H1 (cell line): ENCODE results near the gene RELT. TPM values are rescaled to one million over a fixed set of nuclear protein-coding genes. Genes with fewer than 3 reads are reported as not detected.

Experiments
- CTCF ChIA-PET: fragments of 300-600 bp; sonication (Branson Sonifier 250); formaldehyde crosslinking; loops from one replicate; lab custom pipeline; 2021; ENCODE audit not compliant: partially characterized antibody; lab: Charles Lee
- POLR2A ChIA-PET: fragments of 300-600 bp; sonication (Branson Sonifier 250); formaldehyde crosslinking; loops from one replicate; lab custom pipeline; 2021; ENCODE audit warnings: inconsistent platforms; ENCODE audit not compliant: partially characterized antibody; lab: Charles Lee
- DNase-seq, 2 experiments: peaks; one replicate each; pipeline versions ENCODE4 v3.0.0 to v3.0.0-alpha.2; 2010 to 2022; ENCODE audit warnings: low spot score in 2 of 2, low read depth in 1 of 2, mixed read lengths in 1 of 2
- FAIRE-seq: peaks from 2 replicates; lab custom pipeline; 2011; peaks lifted over from hg19 to GRCh38; lab: Jason Lieb, UNC
- H2AFZ ChIP-seq: 2 replicates; pipeline ENCODE4 v1.8.1; 2012; ENCODE audit warnings: low read length, inconsistent platforms
- H2AK5ac ChIP-seq: 2 replicates; pipeline ENCODE4 v1.6.1; 2013; ENCODE audit warnings: low read depth, low read length
- H2BK120ac ChIP-seq: replicated peaks from 2 replicates; pipeline ENCODE3; 2013; ENCODE audit warnings: low read depth, low read length, inconsistent platforms
- H2BK12ac ChIP-seq: 2 replicates; pipeline ENCODE4 v1.6.1; 2013; ENCODE audit warnings: low read depth, low read length
- H2BK15ac ChIP-seq: 2 replicates; pipeline ENCODE4 v1.6.1; 2013; ENCODE audit warnings: low read length
- H2BK20ac ChIP-seq: 2 replicates; pipeline ENCODE4 v1.6.1; 2013; ENCODE audit warnings: low read length
- H2BK5ac ChIP-seq: 2 replicates; pipeline ENCODE4 v1.6.1; 2013; ENCODE audit warnings: low read depth, low read length
- H3K14ac ChIP-seq: 2 replicates; pipeline ENCODE4 v1.6.1; 2013; ENCODE audit warnings: inconsistent platforms; ENCODE audit not compliant: insufficient read length
- H3K18ac ChIP-seq: 2 replicates; pipeline ENCODE4 v1.6.1; 2013; ENCODE audit warnings: low read length; ENCODE audit errors: extremely low read depth
- H3K23ac ChIP-seq: 2 replicates; pipeline ENCODE4 v1.6.1; 2013; ENCODE audit warnings: inconsistent platforms; ENCODE audit not compliant: insufficient read length
- H3K23me2 ChIP-seq: 2 replicates; pipeline ENCODE4 v1.6.1; 2013; ENCODE audit warnings: low read depth, low read length
- H3K27ac ChIP-seq: 2 replicates; pipeline ENCODE4 v1.6.1; 2011; ENCODE audit warnings: low read depth, low read length, inconsistent platforms
- H3K27me3 ChIP-seq, 4 experiments: replicated peaks in 1 of 4; 1 replicate in 1 of 4; 2 replicates in 3 of 4; pipeline versions ENCODE4 v1.6.1 to v1.8.1; 2011 to 2013; ENCODE audit warnings: low read length in 3 of 4, mild to moderate bottlenecking in 3 of 4, inconsistent platforms in 2 of 4, mixed read lengths in 2 of 4, moderate library complexity in 1 of 4; ENCODE audit not compliant: control insufficient read depth in 3 of 4, insufficient read depth in 3 of 4; ENCODE audit errors: extremely low read depth in 1 of 4
- H3K36me3 ChIP-seq, 4 experiments: 2 replicates each; pipeline versions ENCODE4 v1.6.1 to v1.8.1; 2011 to 2013; ENCODE audit warnings: mild to moderate bottlenecking in 4 of 4, low read length in 3 of 4, moderate library complexity in 2 of 4, control low read depth in 1 of 4, inconsistent platforms in 1 of 4; ENCODE audit not compliant: insufficient read depth in 4 of 4, control insufficient read depth in 2 of 4
- H3K4ac ChIP-seq: replicated peaks from 2 replicates; pipeline ENCODE3; 2013; ENCODE audit warnings: low read length, low read depth, mixed read lengths, inconsistent platforms; ENCODE audit not compliant: insufficient read length
- H3K4me1 ChIP-seq, 4 experiments: replicated peaks in 1 of 4; 1 replicate in 1 of 4; 2 replicates in 3 of 4; pipeline versions ENCODE4 v1.6.1 to v1.8.1; 2011 to 2013; ENCODE audit warnings: low read length in 3 of 4, inconsistent platforms in 2 of 4, mixed read lengths in 1 of 4; ENCODE audit not compliant: insufficient read depth in 4 of 4, control insufficient read depth in 3 of 4
- H3K4me2 ChIP-seq, 2 experiments: 2 replicates each; pipeline versions ENCODE4 v1.6.1 to v1.8.1; 2011 to 2013; ENCODE audit warnings: low read depth in 2 of 2, low read length in 2 of 2, control low read depth in 1 of 2, inconsistent platforms in 1 of 2, mild to moderate bottlenecking in 1 of 2; ENCODE audit not compliant: insufficient read depth in 1 of 2
- H3K4me3 ChIP-seq, 4 experiments: fragments of 200-600, 300-600 bp in 1 of 4; sonication (generic), shearing (Covaris generic), sonication (Bioruptor Twin) in 1 of 4; 2 replicates each; pipeline versions ENCODE4 v1.5.1 to v1.8.1; 2011 to 2016; ENCODE audit warnings: low read length in 4 of 4, low read depth in 3 of 4, control low read depth in 2 of 4, inconsistent platforms in 2 of 4, mild to moderate bottlenecking in 2 of 4, mixed read lengths in 1 of 4, moderate library complexity in 1 of 4; ENCODE audit not compliant: insufficient read depth in 2 of 4; ENCODE audit errors: extremely low read depth in 1 of 4
- H3K56ac ChIP-seq: replicated peaks from 2 replicates; pipeline ENCODE3; 2013; ENCODE audit warnings: low read depth, mild to moderate bottlenecking, mixed read lengths, low read length, inconsistent platforms; ENCODE audit not compliant: insufficient read length
- H3K79me1 ChIP-seq: 2 replicates; pipeline ENCODE4 v1.6.1; 2013; ENCODE audit warnings: low read depth, low read length, control low read depth
- H3K79me2 ChIP-seq, 2 experiments: 2 replicates each; pipeline versions ENCODE4 v1.6.1 to v1.8.1; 2012 to 2013; ENCODE audit warnings: low read length in 2 of 2, mild to moderate bottlenecking in 2 of 2, inconsistent platforms in 1 of 2; ENCODE audit not compliant: insufficient read depth in 2 of 2, control insufficient read depth in 1 of 2
- H3K9ac ChIP-seq, 4 experiments: replicated peaks in 1 of 4; 1 replicate in 1 of 4; 2 replicates in 3 of 4; pipeline versions ENCODE4 v1.6.1 to v1.8.1; 2011 to 2013; ENCODE audit warnings: low read depth in 3 of 4, low read length in 3 of 4, control low read depth in 2 of 4, mild to moderate bottlenecking in 2 of 4, moderate library complexity in 2 of 4, inconsistent platforms in 1 of 4; ENCODE audit errors: extremely low read depth in 1 of 4
- H3K9me3 ChIP-seq, 2 experiments: 2 replicates each; pipeline versions ENCODE4 v1.6.1 to v1.8.1; 2012 to 2013; ENCODE audit warnings: mild to moderate bottlenecking in 2 of 2, moderate library complexity in 2 of 2, control low read depth in 1 of 2, inconsistent platforms in 1 of 2, low read depth in 1 of 2, low read length in 1 of 2, mixed read lengths in 1 of 2; ENCODE audit not compliant: insufficient read depth in 2 of 2
- H4K20me1 ChIP-seq, 2 experiments: replicated peaks in 1 of 2; 2 replicates each; pipeline versions ENCODE3 to v1.8.1; 2011 to 2013; ENCODE audit warnings: inconsistent platforms in 2 of 2, low read length in 2 of 2, mild to moderate bottlenecking in 1 of 2; ENCODE audit not compliant: insufficient read depth in 2 of 2, control insufficient read depth in 1 of 2
- H4K5ac ChIP-seq: 2 replicates; pipeline ENCODE4 v1.6.1; 2013; ENCODE audit warnings: low read length, low read depth, mixed read lengths, inconsistent platforms; ENCODE audit not compliant: insufficient read length
- H4K8ac ChIP-seq: 2 replicates; pipeline ENCODE4 v1.8.0; 2013; ENCODE audit warnings: mild to moderate bottlenecking, moderate library complexity, low read length, inconsistent platforms; ENCODE audit not compliant: insufficient read depth; ENCODE audit errors: extremely low read depth
- H4K91ac ChIP-seq: replicated peaks from 2 replicates; pipeline ENCODE3; 2013; ENCODE audit warnings: low read length, mixed read lengths, inconsistent platforms; ENCODE audit not compliant: insufficient read length
- ASH2L ChIP-seq: fragments of 200-600, 300-600 bp; sonication (generic); IDR thresholded peaks from one replicate; pipeline ENCODE4 v1.7.1; 2017; ENCODE audit warnings: low read length
- EGR1 ChIP-seq: IDR thresholded peaks from 2 replicates; pipeline ENCODE4 v1.6.1; 2011; ENCODE audit warnings: low read depth, low read length, borderline replicate concordance
- GTF2F1 ChIP-seq: IDR thresholded peaks from 2 replicates; pipeline ENCODE4 v1.6.1; 2012; ENCODE audit warnings: low read depth, low read length, improper control_type of control experiment, borderline replicate concordance
- KDM1A ChIP-seq: fragments of 200-600, 300-600 bp; sonication (generic); IDR thresholded peaks from 2 replicates; pipeline ENCODE4 v1.7.1; 2016; ENCODE audit warnings: mild to moderate bottlenecking, low read length, borderline replicate concordance
- KDM4A ChIP-seq: IDR thresholded peaks from one replicate; pipeline ENCODE4 v1.7.1; 2012; ENCODE audit warnings: low read depth, mild to moderate bottlenecking, moderate library complexity, low read length, inconsistent platforms; ENCODE audit not compliant: severe bottlenecking
- SUZ12 ChIP-seq: fragments of 200-600 bp; sonication (generic); IDR thresholded peaks from 2 replicates; pipeline ENCODE4 v1.6.1; 2012; ENCODE audit warnings: mild to moderate bottlenecking, inconsistent platforms, low read length, moderate library complexity, mixed read lengths
- TAF7 ChIP-seq: optimal IDR thresholded peaks from 2 replicates; pipeline ENCODE3; 2011; ENCODE audit warnings: low read depth, mild to moderate bottlenecking, inconsistent platforms, low read length, moderate library complexity, borderline replicate concordance
- TCF12 ChIP-seq: IDR thresholded peaks from 2 replicates; pipeline ENCODE4 v1.6.1; 2011; ENCODE audit warnings: low read depth, mild to moderate bottlenecking, low read length
- YY1 ChIP-seq: IDR thresholded peaks from 2 replicates; pipeline ENCODE4 v1.6.1; 2011; ENCODE audit warnings: low read depth, mild to moderate bottlenecking, low read length
- WGBS, 2 experiments: shearing (Covaris generic) in 1 of 2; methylation state at CpG; one replicate each; pipeline versions ENCODE4 v1.1.6 to v1.1.7; 2013 to 2015; ENCODE audit warnings: low lambda C conversion rate in 2 of 2, mixed read lengths in 2 of 2, inconsistent platforms in 1 of 2, low coverage in 1 of 2, missing lambda C conversion rate in 1 of 2; ENCODE audit not compliant: insufficient replicate concordance in 2 of 2, insufficient coverage in 1 of 2, insufficient read length in 1 of 2; ENCODE audit errors: extremely low coverage in 1 of 2, missing lambda C conversion rate in 1 of 2; 5-methylcytosine and 5-hydroxymethylcytosine counted together
- polyA plus RNA-seq, 7 experiments: library from polyadenylated mRNA; depleted of rRNA in 3 of 7; stranded (reverse) in 5 of 7; unstranded in 2 of 7; fragments of >200 nt in 5 of 7; fragments of 200-250 nt in 2 of 7; gene quantifications; 1 replicate in 5 of 7; 2 replicates in 1 of 7; 4 replicates in 1 of 7; pipeline versions ENCODE4 v1.2.1 to v1.2.3, GENCODE V29; 2011 to 2013; ENCODE audit warnings: missing spikeins in 2 of 7, mixed read lengths in 2 of 7
- total RNA-seq: library from RNA; stranded (reverse); fragmentation: NEBNext Ultra II Directional; extraction: Animal tissue kit (Norgen Biotek cat#: 25700); gene quantifications from 2 replicates; pipeline ENCODE4 v1.2.1, GENCODE V29; 2021

RELT gene
- total and polyA plus RNA-seq, 2 of the 8 experiments (the other 6 are each of a cell fraction or from before 2014, with no cell fraction given) = 3.4 to 5.7 TPM

DNA sequence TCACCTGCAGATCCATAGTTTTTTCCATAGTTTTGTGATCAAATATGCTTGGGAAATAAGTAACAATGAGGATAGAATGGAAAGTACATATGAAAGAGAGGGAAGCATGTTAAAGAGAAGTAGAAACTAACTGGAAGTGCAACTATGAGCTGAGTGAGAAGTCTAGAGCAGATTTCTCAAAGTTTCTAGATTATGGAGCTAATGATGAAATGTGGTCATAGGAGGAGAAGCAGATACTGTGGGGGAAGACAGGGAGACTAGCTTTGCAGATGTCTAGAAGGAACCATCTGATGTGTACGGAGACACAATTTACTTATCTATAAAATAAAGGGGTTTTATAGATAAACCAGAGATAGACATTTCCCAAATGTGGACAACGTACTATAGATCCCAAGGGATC lies 37.1 kb downstream of the RELT start:
- DNase-seq = no peak
- no peak overlapping the region for H3K56ac ChIP-seq
- H2BK5ac ChIP-seq = no peak overlapping the region
- no peak overlapping the region for H3K18ac ChIP-seq
- H3K23me2 ChIP-seq = no peaks in the 10 kb centered on the region
- no peak overlapping the region for H4K91ac ChIP-seq
- H4K5ac ChIP-seq = no peak overlapping the region
- no peak overlapping the region for H3K27ac ChIP-seq
- H2AK5ac ChIP-seq = no peak overlapping the region
- H3K9me3 ChIP-seq = no peaks in the 10 kb centered on the region
- H3K9ac ChIP-seq = no peak overlapping the region
- H2BK120ac ChIP-seq = no peak overlapping the region
- ChIA-PET POLR2A (interaction anchor here (0.9 kb wide), 1 partner anchor 12 kb away, joined by 4 read pairs; no protein-coding TSS in a partner anchor), CTCF (interaction anchor here (1.0 to 5.6 kb wide), 7 partner anchors 9 to 247 kb away, joined by 3 to 27 read pairs (median 5); no protein-coding TSS in a partner anchor)
- no peak overlapping the region for H3K4ac ChIP-seq
- H2BK12ac ChIP-seq = no peak overlapping the region
- peaks cover 0 to 14% (median 6%) of the 10 kb centered on the region in 4 experiments; a peak in 5 of 8 replicates for H3K36me3 ChIP-seq
- H2BK20ac ChIP-seq = no peak overlapping the region
- no peak for FAIRE-seq
- H3K4me2 ChIP-seq = no peak overlapping the region
- no peak overlapping the region for H4K8ac ChIP-seq
- no peaks in the 10 kb centered on the region for H3K4me1 ChIP-seq
- no peaks in the 10 kb centered on the region for H3K27me3 ChIP-seq
- WGBS, 2 experiments = 92% methylated on average over 2 of the region's 2 CpGs; no CpG with 5 or more reads in 1 of the 2 experiments
- no peak overlapping the region for H3K23ac ChIP-seq
- no peaks in the 10 kb centered on the region for H3K79me2 ChIP-seq
- no peak for TF ChIP-seq TAF7
- no peak for TF ChIP-seq ASH2L
- no peak for TF ChIP-seq SUZ12
- no peak for TF ChIP-seq EGR1
- TF ChIP-seq KDM4A = no peak
- TF ChIP-seq TCF12 = no peak
- no peak for TF ChIP-seq GTF2F1
- TF ChIP-seq KDM1A = no peak
- no peak for TF ChIP-seq YY1
- no peak overlapping the region for H2AFZ ChIP-seq
- no peaks in the 10 kb centered on the region for H3K79me1 ChIP-seq
- H4K20me1 ChIP-seq = no peaks in the 10 kb centered on the region
- H3K14ac ChIP-seq = no peak overlapping the region
- no peak overlapping the region for H3K4me3 ChIP-seq
- no peak overlapping the region for H2BK15ac ChIP-seq
